Kidney glomerular epithelial cell (primary cell): ENCODE measurements around the gene AURKAIP1.

Source experiments
- DNase-seq: peaks from one replicate; lab custom pipeline; 2025; lab: John Stamatoyannopoulos, UW

Gene AURKAIP1

GRCh38 chr1:1347663-1348419, 27.2 kb downstream of the AURKAIP1 start:
- DNase-seq: no peak

GRCh38 chr1:1347026-1347595, 27.9 kb downstream of the AURKAIP1 start:
- DNase-seq: no peak

GRCh38 chr1:1346501-1346890, 28.5 kb downstream of the AURKAIP1 start:
- DNase-seq: no peak

- no peak for DNase-seq
These were observed 29.0 kb downstream of the AURKAIP1 start for GRCh38 chr1:1345860-1346500.

- no peak for DNase-seq
These were observed 29.6 kb downstream of the AURKAIP1 start for GRCh38 chr1:1345384-1345783.

GRCh38 chr1:1344655-1345361, 30.2 kb downstream of the AURKAIP1 start:
- peak; percentile 48 for DNase-seq

- no peak for DNase-seq
These were observed 31.1 kb downstream of the AURKAIP1 start for GRCh38 chr1:1343811-1344421.

GRCh38 chr1:1342584-1343115, 32.4 kb downstream of the AURKAIP1 start:
- DNase-seq: no peak

GRCh38 chr1:1342061-1342562, 32.9 kb downstream of the AURKAIP1 start:
- no peak for DNase-seq

GRCh38 chr1:1341549-1342021, 33.4 kb downstream of the AURKAIP1 start:
- DNase-seq: no peak

- DNase-seq: no peak
These were observed 34.0 kb downstream of the AURKAIP1 start for GRCh38 chr1:1340791-1341548.

GRCh38 chr1:1340185-1340584, 34.8 kb downstream of the AURKAIP1 start:
- DNase-seq: no peak

- DNase-seq: no peak
These were observed 36.7 kb downstream of the AURKAIP1 start for GRCh38 chr1:1338278-1338677.

- no peak for DNase-seq
These were observed 37.2 kb downstream of the AURKAIP1 start for GRCh38 chr1:1337793-1338147.

GRCh38 chr1:1336931-1337792, 37.8 kb downstream of the AURKAIP1 start:
- DNase-seq: no peak

- no peak for DNase-seq
These were observed 38.6 kb downstream of the AURKAIP1 start for GRCh38 chr1:1336446-1336845.

GRCh38 chr1:1335792-1336248, 39.2 kb downstream of the AURKAIP1 start:
- DNase-seq: no peak

GRCh38 chr1:1335283-1335682, 39.7 kb downstream of the AURKAIP1 start:
- no peak for DNase-seq

- no peak for DNase-seq
These were observed 40.2 kb downstream of the AURKAIP1 start for GRCh38 chr1:1334835-1335234.
